Measurements from ENCODE around the gene KCNK13. TPM values are rescaled to one million over a fixed set of nuclear protein-coding genes. Genes with fewer than 3 reads are reported as not detected.

KCNK13 gene
- polyA plus RNA-seq, 1 donor (not counting 4 experiments of a cell fraction or from before 2014, with no cell fraction given) = 0.03 TPM

- H3K9me1 ChIP-seq (ENCODE audit: control insufficient read depth, extremely low read depth, insufficient read depth, low read length) = no peaks in the 10 kb centered on the region
- no peak overlapping the region for H3K27ac ChIP-seq (ENCODE audit: control insufficient read depth, insufficient read depth, low read length)
- no peaks in the 10 kb centered on the region for H3K79me2 ChIP-seq (ENCODE audit: control insufficient read depth, insufficient read depth, low read length)
- no peaks in the 10 kb centered on the region for H3K4me1 ChIP-seq (ENCODE audit: control insufficient read depth, extremely low read depth, insufficient read depth, low read length)
- no peaks in the 10 kb centered on the region for H4K20me1 ChIP-seq (ENCODE audit: control insufficient read depth, extremely low read depth, insufficient read depth, low read length)
- TF ChIP-seq EZH2 (IDR thresholded peaks at IDR 0.05; ENCODE audit: low read length) = no peak
- no peak for TF ChIP-seq CTCF (optimal IDR thresholded peaks at IDR 0.05 in 1 of 3, IDR thresholded peaks at IDR 0.05 in 1 of 3, conservative IDR thresholded peaks at IDR 0.05 in 1 of 3; ENCODE audit: extremely low read depth in 1 of 3, insufficient read depth in 2 of 3, low read length in 3 of 3)
- no peak overlapping the region for H2AFZ ChIP-seq (ENCODE audit: control insufficient read depth, low read length)
- H3K9ac ChIP-seq (ENCODE audit: control insufficient read depth, extremely low read depth, insufficient read depth, low read length) = no peak overlapping the region
- no peak for DNase-seq (ENCODE audit: low read depth, low spot score)
- no peaks in the 10 kb centered on the region for H3K27me3 ChIP-seq (ENCODE audit: control insufficient read depth, extremely low read depth, insufficient read depth, low read length)
- no peak overlapping the region for H3K4me2 ChIP-seq (ENCODE audit: control insufficient read depth, extremely low read depth, insufficient read depth, low read depth, low read length)
- no peak overlapping the region for H3K4me3 ChIP-seq (ENCODE audit: control insufficient read depth in 2 of 3, extremely low read depth in 1 of 3, insufficient read depth in 2 of 3, low read depth in 1 of 3, low read length in 3 of 3)
- no peak for FAIRE-seq
- no peaks in the 10 kb centered on the region for H3K36me3 ChIP-seq (ENCODE audit: control insufficient read depth in 2 of 2, extremely low read depth in 1 of 2, insufficient read depth in 2 of 2, low read length in 2 of 2)
- no peaks in the 10 kb centered on the region for H3K9me3 ChIP-seq (ENCODE audit: control insufficient read depth, low read depth, low read length)
- dilution Hi-C loops (cut with MboI; ENCODE audit: extremely low pct_ligation_motif_present, low sequenced_read_pairs) = no loop called here
These were observed 42.0 kb downstream of the KCNK13 start for GRCh38 chr14:90103808-90104207.

GRCh38 chr14:90105756-90106155 lies 44.0 kb downstream of the KCNK13 start:
- H3K27me3 ChIP-seq (ENCODE audit: control insufficient read depth, extremely low read depth, insufficient read depth, low read length) = no peaks in the 10 kb centered on the region
- H3K4me3 ChIP-seq (ENCODE audit: control insufficient read depth in 2 of 3, extremely low read depth in 1 of 3, insufficient read depth in 2 of 3, low read depth in 1 of 3, low read length in 3 of 3) = no peak overlapping the region
- no peaks in the 10 kb centered on the region for H3K9me3 ChIP-seq (ENCODE audit: control insufficient read depth, low read depth, low read length)
- H3K36me3 ChIP-seq (ENCODE audit: control insufficient read depth in 2 of 2, extremely low read depth in 1 of 2, insufficient read depth in 2 of 2, low read length in 2 of 2) = no peaks in the 10 kb centered on the region
- FAIRE-seq (no peak), DNase-seq (ENCODE audit: low read depth, low spot score) (no peak)
- H3K9ac ChIP-seq (ENCODE audit: control insufficient read depth, extremely low read depth, insufficient read depth, low read length) = no peak overlapping the region
- TF ChIP-seq EZH2 (IDR thresholded peaks at IDR 0.05; ENCODE audit: low read length) (no peak), CTCF (optimal IDR thresholded peaks at IDR 0.05 in 1 of 3, IDR thresholded peaks at IDR 0.05 in 1 of 3, conservative IDR thresholded peaks at IDR 0.05 in 1 of 3; ENCODE audit: extremely low read depth in 1 of 3, insufficient read depth in 2 of 3, low read length in 3 of 3) (no peak)
- dilution Hi-C loops (cut with MboI; ENCODE audit: extremely low pct_ligation_motif_present, low sequenced_read_pairs) = no loop called here
- no peak overlapping the region for H2AFZ ChIP-seq (ENCODE audit: control insufficient read depth, low read length)
- no peak overlapping the region for H3K4me2 ChIP-seq (ENCODE audit: control insufficient read depth, extremely low read depth, insufficient read depth, low read depth, low read length)
- no peak overlapping the region for H3K27ac ChIP-seq (ENCODE audit: control insufficient read depth, insufficient read depth, low read length)
- no peaks in the 10 kb centered on the region for H3K9me1 ChIP-seq (ENCODE audit: control insufficient read depth, extremely low read depth, insufficient read depth, low read length)
- no peaks in the 10 kb centered on the region for H3K4me1 ChIP-seq (ENCODE audit: control insufficient read depth, extremely low read depth, insufficient read depth, low read length)
- no peaks in the 10 kb centered on the region for H4K20me1 ChIP-seq (ENCODE audit: control insufficient read depth, extremely low read depth, insufficient read depth, low read length)
- H3K79me2 ChIP-seq (ENCODE audit: control insufficient read depth, insufficient read depth, low read length) = no peaks in the 10 kb centered on the region
